GM12892 (cell line): ENCODE data around the gene HDAC4.
A peak's percentile ranks its signal among the peaks of the same experiment; 100 is the strongest.

Experiments
- DNase-seq: peaks from one replicate; pipeline ENCODE4 v3.0.0; 2011; ENCODE audit not compliant: insufficient read length
- FAIRE-seq: peaks from 2 replicates; lab custom pipeline; 2011; peaks lifted over from hg19 to GRCh38; lab: Jason Lieb, UNC
- POLR2A ChIP-seq: IDR thresholded peaks from 2 replicates; pipeline ENCODE4 v1.6.1; 2011; ENCODE audit warnings: low read depth, low read length, control low read depth
- POLR2AphosphoS5 ChIP-seq: IDR thresholded peaks from 2 replicates; pipeline ENCODE4 v1.6.1; 2011; ENCODE audit warnings: low read depth, low read length, control low read depth
- TAF1 ChIP-seq: IDR thresholded peaks from 2 replicates; pipeline ENCODE4 v1.6.1; 2011; ENCODE audit warnings: low read depth, mild to moderate bottlenecking, control low read depth, low read length, borderline replicate concordance

Gene HDAC4

DNA sequence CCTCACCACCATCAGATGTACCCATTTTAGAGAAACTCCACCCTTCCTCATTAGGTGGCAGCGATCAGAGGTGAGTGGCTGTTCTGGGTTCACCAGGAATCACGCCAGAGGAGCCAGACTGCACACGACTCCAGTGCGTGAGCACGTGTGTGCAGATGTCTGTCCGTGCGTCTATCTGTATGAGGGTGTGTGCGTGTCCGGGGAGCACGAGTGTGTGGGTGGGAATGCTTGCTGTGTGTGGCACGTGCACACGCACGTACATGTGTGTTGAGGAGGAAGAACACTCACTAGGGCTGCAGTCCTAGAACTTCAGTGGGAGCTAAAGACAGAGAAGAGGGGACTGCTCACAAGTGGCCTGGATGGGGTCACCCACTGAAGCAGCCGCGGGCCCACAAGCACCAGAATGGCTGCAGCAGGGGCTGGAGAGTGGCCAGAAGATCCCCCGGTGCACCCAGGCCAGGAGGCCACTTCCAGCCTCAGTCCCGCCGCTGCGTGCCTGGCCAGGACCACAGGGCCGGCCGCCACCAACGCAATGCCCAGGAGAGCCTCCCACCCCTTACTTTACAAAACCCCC, 13.9 kb downstream of the HDAC4 start:
- TF ChIP-seq TAF1 (no peak), POLR2AphosphoS5 (no peak), POLR2A (no peak)
- no peak for DNase-seq
- no peak for FAIRE-seq

DNA sequence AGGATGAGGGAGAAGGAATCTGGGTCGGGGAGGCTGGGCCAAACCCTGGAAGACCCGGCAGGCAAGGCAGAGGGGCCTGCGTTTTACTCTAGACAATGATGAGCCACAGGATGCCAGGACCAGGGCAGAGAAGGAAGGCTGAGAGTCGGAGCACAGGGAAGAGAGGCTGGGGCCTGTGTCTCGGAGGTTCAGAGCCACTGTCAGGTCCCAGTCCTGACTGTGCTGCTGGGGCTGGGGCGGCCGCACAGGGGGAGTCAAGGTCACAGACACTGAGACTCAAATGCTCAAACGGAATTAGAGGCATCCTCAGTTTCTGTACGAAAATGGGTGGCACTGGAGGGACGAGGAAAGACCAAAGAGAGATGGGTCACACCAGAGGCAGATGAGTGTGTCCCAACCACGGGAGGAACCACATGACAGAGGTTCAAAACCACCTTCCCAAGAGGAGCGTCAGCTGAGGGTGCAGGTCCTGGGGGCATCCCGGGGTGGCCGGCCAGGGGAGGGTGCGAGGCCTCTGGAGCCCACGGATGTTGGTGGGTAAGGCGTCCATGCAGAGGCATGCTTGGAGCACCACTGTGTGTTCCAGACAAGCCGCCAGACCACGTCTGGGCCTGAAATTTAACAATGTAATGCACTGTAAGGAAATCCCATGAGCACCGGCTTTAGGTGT, 14.7 kb downstream of the HDAC4 start:
- DNase-seq (no peak), FAIRE-seq (no peak)
- TF ChIP-seq POLR2A: no peak
- no peak for TF ChIP-seq TAF1
- no peak for TF ChIP-seq POLR2AphosphoS5

DNA sequence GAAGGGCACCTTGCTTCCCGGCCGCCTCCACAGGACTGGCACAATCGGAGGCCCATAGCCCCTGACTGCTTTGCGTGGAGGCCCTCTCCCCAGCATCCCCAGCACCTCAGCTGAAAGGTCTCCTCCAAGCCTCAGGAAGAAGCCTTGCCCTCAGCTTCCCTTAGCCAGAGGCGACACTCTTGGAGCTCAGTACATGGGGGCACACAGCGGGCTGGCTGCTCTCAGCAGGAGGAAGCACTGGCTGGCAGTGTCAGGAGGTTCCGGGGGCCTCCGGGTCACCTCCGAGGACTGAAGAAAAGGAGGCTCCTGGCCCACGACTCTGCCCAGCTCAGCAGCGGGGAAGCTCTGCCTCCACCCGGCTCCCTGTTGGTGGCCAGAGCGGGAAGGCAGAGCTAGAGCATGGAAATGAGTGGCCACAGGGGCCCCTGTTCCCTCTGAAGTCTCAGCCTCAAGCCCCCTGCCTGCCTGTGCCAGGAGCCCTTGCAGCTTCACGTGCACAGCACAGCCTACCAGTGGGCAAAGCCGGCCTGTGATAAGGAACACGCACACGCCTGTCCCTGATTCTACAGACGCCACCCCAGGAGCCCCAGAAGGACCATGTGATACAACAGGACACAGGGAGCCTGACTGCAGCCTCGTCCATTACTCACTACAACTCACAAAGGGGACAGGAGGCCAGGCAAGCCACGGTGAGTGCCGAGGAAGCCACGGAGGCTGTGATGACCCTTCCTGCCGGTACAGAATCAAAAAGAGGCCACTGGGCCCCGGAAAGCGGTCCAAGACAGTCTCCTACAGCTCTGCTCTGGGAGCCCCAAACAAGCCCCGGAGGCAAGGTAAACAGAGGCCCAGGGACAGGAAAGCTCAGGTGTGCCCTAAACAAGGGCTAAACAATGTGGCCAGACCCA, 15.5 kb downstream of the HDAC4 start:
- DNase-seq: no peak
- TF ChIP-seq POLR2AphosphoS5 (no peak), POLR2A (no peak), TAF1 (no peak)
- FAIRE-seq: no peak

DNA sequence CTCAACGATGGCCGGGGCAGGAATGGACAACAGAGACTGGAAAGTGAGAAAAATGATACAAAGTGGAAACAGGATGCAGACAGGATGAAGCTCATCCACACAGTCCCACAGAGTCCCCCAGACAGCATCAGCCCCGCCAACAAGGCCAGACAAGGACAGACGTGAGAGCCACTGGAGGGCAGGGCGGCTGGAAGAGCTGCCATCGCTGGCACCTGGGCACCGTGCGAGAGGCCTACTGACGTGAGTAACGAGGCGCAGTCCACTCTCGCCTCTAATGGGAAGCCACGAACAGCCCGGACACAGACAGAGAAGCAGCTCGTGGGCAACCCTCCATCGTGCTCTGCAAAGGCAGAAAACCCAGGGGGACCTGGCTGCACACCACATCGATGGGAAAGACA, 17.1 kb downstream of the HDAC4 start:
- DNase-seq (no peak), FAIRE-seq (no peak)
- TF ChIP-seq TAF1 (no peak), POLR2AphosphoS5 (no peak), POLR2A (no peak)

DNA sequence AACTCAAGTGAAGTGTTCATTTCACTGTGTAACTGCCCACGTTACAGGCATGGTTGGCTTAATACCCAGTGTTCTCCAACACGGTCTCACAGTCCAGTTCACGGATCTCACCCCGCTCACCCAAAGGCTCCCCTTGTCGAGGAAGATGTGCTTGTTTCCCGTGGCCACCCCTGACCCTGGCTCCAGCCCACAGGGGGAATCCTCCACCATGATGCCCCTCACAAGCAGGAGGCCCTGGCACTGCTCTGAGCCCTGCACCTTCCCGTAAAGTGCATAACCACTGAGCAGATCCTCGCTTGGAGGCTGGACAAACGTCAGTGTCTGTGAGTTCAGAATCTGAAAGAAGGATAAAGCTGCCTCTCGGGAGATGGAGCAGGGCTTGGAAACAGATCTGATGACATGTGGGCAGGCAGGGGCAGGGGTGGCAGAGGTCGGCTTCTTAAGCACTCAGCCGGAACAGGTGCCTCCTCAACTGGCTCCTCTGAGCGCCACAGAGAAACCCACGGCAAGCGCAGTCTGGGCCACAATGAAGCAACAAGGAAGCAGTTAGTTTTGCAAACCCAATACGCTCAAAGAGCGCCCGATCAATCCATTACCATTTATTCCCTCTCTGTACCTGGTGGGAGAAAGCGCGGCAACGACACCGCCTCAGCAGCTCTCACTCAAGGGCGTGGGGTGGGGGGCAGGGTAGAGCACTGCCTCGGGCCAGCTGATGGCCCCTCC, 17.6 kb downstream of the HDAC4 start:
- FAIRE-seq: no peak
- no peak for TF ChIP-seq TAF1
- TF ChIP-seq POLR2AphosphoS5: no peak
- TF ChIP-seq POLR2A: no peak

DNA sequence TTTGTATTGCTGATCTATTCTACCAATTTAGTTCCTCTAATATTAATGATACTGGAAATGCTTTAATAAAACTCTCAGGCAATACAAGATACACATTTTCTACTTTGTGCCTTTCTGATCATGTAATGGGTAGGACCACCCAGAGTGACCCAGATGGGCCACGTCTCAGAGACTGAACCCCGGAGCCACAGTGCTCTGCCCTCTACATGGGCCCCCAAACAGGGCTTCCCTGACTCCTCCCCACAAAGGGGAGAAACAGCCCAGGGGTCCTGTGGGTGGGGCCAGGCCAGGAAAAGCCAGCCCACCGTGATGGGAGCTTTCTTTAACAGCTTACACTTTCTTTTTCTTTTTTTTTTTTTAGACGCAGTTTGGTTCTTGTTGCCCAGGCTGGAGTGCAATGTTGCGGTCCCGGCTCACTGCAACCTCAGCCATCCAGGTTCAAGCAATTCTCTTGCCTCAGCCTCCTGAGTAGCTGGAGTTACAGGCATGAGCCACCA, 18.4 kb downstream of the HDAC4 start:
- no peak for TF ChIP-seq POLR2A
- FAIRE-seq: no peak
- no peak for DNase-seq

More for the DNA sequence above, 17.6 kb downstream of the HDAC4 start:
- no peak for DNase-seq

DNA sequence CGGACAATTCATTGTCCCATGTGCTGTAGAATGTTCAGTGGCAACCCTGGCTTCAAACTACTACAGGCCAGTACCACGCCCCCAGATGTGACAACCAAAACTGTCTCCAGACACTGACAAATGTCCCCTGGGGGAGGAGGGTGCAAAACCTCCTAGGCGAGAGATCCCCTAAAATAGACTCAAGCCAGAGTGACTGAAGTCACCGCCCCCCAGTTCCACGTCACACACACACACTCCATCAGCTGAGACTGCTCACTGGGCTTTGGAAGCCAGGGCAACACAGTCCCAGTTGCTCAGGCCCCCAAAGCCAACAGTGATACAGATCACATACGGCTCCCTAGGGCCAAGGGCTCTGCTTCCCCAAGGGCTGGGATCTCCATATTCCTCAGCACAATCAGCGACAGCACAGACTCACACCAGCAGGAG, 19.1 kb downstream of the HDAC4 start:
- no peak for TF ChIP-seq TAF1
- no peak; the same call in 1 of the 2 replicates for TF ChIP-seq POLR2AphosphoS5
- TF ChIP-seq POLR2A: no peak
- FAIRE-seq: peak; percentile 91
- peak; percentile 67 for DNase-seq

DNA sequence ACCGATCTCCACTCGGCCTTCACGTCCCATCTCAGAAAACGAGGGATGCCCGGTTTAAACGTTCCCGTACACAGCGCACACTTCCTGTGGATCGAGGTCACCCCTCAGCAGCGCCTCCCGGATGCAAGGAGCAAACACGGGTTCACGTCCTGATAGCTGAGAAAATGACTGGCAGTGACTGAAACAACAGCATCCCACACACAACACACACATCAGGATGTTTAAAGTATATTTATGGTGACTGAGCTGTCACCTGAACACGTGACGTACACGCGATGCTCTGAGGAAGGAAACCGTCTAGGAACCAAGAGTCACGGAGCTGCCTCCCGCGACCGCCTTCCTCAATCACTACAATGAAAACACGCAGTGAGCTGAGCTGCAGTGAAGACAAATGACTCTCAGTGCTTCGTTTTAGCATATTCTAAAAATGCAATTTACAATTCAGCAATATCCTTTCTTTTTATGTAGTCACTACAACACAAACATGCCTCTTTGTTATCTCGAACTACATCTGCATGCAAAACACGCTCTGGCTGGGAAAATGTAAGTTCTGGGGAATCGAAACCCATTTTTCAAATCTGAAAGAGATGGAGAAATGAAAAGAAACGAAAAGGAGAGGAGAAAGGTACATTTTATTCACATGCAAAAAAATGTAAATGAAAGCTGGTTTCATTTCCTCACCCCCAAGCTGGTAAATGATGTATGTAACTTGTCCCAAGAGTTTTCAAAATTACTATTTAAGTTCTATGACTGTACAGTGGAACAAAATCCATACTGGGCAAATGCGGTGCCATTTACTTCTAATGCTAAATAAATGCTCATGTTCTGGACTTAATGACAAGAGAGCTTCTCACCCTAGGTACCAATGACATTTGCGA, 19.8 kb downstream of the HDAC4 start:
- TF ChIP-seq TAF1 (no peak), POLR2A (no peak), POLR2AphosphoS5 (no peak)
- DNase-seq (no peak), FAIRE-seq (no peak)

DNA sequence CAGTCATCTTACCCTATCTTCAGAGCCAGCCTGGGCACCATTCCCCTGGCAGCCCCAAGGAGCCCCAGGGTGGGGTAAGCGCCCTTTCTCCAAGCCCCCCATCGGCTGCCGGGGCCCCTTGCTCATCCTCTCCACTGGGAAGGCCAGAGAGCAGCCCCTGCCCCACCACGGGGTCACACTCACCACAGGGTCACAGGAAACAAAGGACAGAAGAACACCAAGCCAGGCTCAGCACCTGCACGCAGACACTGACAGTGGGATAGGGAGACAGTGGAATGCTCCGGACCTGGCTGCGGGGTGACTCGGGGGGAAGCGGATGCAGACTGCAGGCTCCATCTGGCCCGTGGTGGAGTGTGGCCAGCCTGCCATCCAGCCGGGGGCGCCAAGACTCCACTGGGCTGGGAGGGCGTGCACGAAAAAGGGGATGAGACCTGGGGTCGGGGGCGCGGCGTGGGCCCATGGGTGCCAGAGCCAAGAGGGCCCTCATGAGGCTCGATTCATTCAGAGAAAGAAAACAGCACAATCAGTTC, 21.1 kb downstream of the HDAC4 start:
- no peak for TF ChIP-seq TAF1
- no peak for TF ChIP-seq POLR2A
- TF ChIP-seq POLR2AphosphoS5: no peak
- no peak for FAIRE-seq
- no peak for DNase-seq

DNA sequence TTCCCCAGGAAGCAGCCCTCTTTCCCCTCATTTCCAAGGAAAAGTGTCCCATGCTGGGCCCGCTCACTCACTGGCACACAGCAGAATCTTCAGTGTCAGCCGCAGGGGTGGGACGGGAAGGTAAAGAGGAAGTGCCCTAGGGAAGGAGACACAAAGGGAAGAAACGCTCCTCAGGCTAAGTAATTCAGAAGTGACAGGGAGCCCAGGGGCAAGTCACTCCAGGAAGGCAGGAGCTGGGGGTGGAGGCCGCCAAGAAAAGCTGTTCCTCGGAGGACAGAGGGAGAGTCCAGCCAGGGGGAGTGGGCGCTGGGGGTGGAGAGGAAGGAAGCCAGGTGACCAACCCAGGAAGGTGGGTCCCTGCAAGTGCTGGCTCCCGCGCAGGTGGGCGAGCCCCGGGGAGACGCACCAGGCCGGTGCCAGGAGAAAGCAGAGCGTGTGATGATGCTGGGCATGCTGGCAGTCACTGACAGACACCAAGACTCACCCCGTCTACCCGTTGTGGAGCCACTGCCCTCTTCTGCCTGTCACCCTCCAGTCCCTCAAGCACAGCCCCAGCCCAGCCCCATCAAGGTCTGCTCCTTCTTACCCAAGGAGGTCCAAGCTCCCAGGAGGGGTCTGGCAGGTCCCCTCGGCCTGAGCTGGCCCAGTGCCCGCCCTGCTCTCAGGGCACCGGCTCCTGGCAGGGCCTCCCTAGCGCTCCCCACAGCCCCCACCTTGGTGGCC, 21.7 kb downstream of the HDAC4 start:
- DNase-seq (no peak), FAIRE-seq (no peak)
- TF ChIP-seq POLR2A: no peak
- no peak for TF ChIP-seq TAF1
- TF ChIP-seq POLR2AphosphoS5: no peak
